Globus pallidus (tissue), 1 donor: ENCODE results near the gene TRAF5.
"Not testable (repeated sequence)": the region's sequence is repeated elsewhere in the genome, so short reads cannot be mapped to it uniquely, and the experiment has no call there.

Source experiments
- DNase-seq: peaks from one replicate; pipeline ENCODE4 v3.0.0-alpha.2; 2015; ENCODE audit warnings: low spot score

TRAF5 gene

DNA sequence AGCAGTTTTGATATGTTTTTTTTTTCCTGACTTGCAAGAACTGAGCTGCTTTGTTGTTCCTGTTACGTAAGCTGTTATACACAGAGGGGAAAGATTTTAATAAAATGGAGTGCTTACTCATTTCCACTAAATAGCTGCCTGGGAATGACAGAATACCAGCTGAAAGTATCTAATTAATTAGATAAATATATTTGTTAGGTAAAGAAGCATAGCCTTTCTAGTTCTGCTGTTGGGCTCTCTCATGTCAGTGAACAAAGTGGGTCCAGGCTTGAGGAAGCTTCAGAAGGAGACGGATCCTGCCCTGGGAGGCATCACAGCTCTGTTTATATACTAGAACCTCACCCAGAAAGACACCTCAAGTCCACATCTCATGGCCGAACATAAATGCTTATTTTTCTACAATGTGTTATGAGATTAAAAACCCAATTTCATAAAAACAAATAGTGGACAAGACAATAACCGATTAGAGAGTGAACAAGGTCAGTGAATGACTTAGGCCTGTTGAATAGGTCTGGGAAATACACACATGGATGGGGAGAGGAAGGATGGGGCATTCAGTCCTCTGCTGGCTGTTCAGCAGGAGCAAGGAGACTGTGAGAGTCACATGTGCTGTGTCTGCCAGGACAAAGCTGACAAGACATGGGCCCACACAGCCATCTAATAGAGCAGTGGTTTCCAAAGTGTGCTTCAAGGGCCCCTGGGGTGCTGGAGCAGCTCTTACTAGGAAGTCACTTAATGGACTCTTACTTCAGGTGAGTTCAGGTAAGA, 20.6 kb downstream of the TRAF5 start:
- no peak for DNase-seq

- DNase-seq, result no peak
Measured at GRCh38 chr1:211348547-211348946, 21.9 kb downstream of the TRAF5 start.

- DNase-seq, result no peak
Measured at GRCh38 chr1:211349741-211350140, 23.1 kb downstream of the TRAF5 start.

- not testable (repeated sequence) for DNase-seq
Measured at GRCh38 chr1:211352055-211352454, 25.4 kb downstream of the TRAF5 start.

DNA sequence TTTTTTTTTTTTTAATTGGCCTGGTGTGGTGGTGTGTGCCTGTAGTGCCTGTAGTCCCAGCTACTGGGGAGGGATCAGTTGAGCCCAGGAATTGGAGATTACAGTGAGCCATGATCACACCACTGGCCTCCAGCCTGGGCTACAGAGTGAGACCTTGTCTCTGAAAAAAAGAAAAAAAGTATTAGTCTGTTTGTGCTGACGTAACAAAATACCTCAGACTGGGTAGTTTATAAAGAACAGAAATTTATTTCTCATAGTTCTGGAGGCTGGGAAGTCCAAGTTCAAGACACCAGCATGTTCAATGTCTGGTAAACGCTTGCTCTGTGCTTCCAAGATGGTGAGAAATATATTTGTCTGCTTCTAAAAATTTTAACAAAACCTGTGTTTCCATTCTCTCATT, 25.8 kb downstream of the TRAF5 start:
- DNase-seq, result no peak

DNA sequence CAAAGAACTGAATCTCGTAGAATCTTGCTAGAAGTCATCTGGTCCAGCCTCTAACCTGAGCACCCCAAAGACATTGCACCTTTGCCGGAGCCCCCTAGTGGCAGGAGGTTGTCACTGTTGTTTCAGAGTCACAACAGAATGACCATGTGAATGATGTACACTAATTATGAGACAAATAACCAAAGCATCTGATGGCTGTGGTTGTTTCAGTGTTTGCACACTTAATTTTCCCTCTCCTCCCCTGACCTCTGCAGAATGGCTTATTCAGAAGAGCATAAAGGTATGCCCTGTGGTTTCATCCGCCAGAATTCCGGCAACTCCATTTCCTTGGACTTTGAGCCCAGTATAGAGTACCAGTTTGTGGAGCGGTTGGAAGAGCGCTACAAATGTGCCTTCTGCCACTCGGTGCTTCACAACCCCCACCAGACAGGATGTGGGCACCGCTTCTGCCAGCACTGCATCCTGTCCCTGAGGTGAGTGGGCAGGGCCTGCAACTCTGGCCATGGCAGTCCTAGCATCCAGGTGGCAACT, 26.4 kb downstream of the TRAF5 start:
- no peak for DNase-seq

DNA sequence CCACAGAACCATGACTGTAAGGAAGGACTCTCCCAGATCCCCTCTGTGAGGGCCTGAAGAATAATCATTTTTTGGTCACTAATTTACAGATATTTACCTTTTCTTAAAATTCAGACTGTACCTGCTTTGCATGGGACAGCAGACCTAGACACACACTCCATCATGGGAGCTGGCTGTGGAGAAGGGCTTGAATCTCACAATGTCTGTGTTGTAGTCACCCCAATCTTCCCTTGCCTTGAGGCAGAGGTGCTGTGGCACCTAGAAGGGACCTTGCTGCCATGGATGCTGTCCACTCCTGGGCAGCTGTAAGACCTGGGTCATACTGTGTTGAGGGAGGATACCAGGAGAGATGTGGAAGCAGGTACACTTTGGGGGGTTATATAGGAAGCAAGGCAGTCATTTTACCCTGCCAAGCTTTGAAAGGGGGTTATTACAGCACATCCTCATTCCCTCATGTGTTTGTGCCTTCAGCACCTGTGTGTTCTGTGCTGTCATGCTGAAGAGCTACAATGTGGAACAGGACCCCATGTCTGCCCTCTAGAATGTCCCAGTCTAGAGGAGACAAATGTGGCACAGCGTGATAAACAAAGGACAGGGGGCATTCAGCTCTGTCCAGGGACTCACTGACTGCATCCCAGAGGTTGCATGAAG, 27.1 kb downstream of the TRAF5 start:
- DNase-seq, result no peak

- DNase-seq, result no peak
Measured at GRCh38 chr1:211355873-211356272, 29.2 kb downstream of the TRAF5 start.

DNA sequence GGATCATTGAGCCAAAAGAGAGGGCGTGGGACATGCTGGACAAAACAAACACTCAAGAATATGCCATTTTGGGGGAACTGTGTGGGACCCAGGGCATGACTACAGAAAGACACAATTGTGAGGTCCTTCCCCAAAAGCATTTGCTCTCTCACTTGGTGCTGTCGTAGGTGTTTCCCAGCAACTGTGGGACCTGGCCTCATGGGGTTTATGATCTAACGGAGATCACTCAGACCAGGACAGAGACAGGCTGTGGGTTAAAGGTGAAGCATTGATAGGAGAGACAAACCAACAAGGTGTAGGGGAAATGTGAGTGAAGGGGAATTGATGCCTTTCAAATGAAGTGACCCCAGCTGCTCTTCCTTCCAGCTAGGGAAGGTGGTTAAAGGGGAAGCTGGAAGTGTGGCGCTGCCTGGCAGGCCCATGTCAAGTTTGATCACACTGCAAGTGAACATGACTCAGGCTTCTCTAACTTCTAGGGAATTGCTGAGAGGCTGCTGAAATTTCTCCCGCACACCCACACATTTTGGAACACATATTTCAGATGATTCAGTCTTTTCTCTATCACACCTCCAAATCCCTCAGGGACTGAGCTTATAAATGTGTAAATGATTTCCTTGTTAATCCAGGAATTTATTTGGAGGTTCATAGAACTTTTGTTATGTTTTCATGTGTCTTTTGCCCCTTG, 30.2 kb downstream of the TRAF5 start:
- DNase-seq, result no peak

DNA sequence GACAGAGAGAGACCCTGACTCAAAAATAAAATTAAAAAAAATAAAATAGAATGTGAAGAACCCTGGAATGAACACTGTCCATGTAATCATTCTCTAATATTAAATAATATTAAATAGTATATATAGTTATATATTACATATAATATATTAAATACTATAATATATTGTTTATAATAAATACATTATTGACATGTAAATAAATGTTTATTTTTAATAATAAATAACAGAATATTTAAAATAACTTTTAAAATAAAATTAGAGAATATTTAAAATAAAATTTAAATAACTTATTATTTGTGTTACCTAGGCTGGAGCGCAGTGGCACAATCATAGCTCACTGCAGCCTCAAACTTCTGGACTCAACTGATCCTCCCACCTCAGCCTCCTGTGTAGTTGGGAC, 32.1 kb downstream of the TRAF5 start:
- DNase-seq, result no peak

- no peak for DNase-seq
Measured at GRCh38 chr1:211359876-211360275, 33.2 kb downstream of the TRAF5 start.

GRCh38 chr1:211361202-211361601, 34.6 kb downstream of the TRAF5 start:
- DNase-seq, result no peak

- no peak for DNase-seq
Measured at GRCh38 chr1:211369640-211370039, 43.0 kb downstream of the TRAF5 start.

DNA sequence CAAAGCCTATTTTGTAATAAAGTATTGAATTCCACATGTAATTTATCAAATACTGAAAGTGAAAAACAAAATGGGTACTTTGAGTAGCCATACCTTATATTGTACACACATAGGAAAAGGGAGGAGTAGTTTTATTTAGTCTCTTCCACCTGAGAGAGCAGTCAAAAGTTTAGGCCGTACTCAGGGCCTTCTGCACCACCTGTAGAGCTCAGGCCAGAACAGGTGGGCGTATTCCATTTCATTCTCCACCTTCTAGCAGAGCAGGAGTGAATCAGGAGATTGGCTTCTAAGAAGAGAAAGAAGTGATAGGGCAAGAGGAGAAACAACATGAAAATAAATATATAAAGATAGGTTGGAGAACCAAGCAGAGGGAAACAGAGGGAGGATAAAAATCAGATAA, 44.0 kb downstream of the TRAF5 start:
- DNase-seq, result no peak

GRCh38 chr1:211371406-211372105, 44.9 kb downstream of the TRAF5 start:
- no peak for DNase-seq

DNA sequence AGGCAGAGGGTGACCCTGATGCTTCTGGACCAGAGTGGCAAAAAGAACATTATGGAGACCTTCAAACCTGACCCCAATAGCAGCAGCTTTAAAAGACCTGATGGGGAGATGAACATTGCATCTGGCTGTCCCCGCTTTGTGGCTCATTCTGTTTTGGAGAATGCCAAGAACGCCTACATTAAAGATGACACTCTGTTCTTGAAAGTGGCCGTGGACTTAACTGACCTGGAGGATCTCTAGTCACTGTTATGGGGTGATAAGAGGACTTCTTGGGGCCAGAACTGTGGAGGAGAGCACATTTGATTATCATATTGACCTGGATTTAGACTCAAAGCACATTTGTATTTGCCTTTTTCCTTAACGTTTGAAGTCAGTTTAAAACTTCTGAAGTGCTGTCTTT, 45.8 kb downstream of the TRAF5 start:
- DNase-seq, result no peak

GRCh38 chr1:211375146-211375818, 48.6 kb downstream of the TRAF5 start:
- DNase-seq, result no peak

DNA sequence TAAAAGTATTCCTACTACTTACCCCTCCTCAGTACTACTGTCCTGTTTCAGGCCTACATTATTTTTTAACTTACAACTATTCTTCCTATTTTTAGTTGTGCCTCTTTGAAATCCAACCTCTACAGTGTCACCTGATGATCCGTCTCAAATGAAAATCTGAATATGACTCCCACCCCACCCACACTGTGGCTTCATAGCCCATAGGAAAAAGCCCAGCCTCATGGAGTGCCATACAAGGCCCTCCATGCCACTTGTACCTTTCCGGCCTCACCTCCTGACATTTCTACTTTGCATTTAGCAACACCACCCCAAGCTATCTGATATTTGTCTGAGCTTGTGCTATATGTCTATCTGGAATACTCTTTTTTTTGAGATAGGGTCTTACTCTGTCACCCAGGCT, 49.3 kb downstream of the TRAF5 start:
- DNase-seq, result no peak

DNA sequence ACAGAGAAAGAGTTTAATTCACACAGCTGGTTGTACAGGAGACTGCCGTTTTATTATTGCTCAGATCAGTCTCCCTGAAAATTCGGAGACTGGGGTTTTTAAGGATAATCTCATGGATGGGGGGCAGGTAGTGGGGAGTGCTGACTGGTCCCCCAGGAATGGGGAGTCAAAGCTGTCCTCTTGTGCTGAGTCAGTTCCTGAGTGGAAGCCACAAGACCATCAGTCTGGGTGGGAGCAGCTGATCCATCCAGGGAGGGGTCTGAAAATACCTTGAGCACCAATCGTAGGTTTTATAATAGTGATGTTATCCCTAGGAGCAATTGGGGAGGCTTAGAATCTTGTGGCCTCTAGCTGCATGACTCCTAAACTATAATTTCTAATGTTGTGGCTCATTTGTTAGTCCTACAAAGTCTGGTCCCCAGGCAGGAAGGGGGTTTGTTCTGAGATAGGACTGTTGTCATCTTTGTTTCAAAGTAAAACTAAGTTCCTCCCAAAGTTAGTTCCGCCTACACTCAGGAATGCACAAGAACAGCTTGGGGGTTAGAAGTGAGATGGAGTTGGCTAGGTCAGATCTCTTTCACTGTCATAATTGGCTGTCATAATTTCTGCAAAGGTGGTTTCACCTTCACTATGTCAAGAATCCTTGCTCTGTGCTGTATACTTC, 50.3 kb downstream of the TRAF5 start:
- no peak for DNase-seq

- no peak for DNase-seq
Measured at GRCh38 chr1:211377539-211378450, 51.2 kb downstream of the TRAF5 start.
